ENCODE data around the gene DPP8.

DNA sequence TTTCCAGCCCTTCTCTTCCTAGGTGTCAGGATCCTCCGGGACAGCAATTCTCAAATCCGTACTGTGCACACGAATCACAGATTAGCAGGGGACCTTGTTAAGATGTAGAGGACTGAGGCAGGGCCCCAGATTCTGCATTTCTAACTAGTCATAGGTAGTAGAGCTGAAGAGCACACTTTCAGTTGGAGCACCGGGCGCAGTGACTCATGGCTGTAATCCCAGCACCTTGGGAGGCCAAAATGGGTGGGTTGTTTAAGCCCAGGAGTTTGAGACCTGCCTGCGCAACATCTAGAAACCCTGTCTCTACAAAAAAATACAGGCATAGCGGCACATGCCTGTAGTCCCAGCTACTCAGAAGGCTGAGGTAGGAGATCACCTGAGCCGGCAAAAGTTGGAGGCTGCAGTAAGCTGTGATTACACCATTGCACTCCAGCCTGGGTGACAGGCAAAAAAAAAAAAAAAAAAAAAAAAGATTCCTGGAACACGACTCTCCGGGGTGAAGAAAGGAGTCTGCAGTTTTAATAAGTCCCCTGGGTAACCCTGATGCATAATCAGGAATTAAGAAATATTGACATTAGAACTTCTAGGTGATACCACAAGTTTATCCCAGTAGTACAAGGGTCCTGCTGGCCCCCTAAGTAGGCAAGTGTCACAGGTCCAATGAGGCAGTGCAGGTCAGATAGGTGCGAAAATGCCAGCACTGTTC is 118.3 kb downstream of the DPP8 start:
- TF ChIP-seq, protein P1, sequence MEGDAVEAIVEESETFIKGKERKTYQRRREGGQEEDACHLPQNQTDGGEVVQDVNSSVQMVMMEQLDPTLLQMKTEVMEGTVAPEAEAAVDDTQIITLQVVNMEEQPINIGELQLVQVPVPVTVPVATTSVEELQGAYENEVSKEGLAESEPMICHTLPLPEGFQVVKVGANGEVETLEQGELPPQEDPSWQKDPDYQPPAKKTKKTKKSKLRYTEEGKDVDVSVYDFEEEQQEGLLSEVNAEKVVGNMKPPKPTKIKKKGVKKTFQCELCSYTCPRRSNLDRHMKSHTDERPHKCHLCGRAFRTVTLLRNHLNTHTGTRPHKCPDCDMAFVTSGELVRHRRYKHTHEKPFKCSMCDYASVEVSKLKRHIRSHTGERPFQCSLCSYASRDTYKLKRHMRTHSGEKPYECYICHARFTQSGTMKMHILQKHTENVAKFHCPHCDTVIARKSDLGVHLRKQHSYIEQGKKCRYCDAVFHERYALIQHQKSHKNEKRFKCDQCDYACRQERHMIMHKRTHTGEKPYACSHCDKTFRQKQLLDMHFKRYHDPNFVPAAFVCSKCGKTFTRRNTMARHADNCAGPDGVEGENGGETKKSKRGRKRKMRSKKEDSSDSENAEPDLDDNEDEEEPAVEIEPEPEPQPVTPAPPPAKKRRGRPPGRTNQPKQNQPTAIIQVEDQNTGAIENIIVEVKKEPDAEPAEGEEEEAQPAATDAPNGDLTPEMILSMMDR (IDR thresholded peaks at IDR 0.05): no peak
- TF ChIP-seq POLR2AphosphoS5 (IDR thresholded peaks at IDR 0.05) (no peak), EP300 (IDR thresholded peaks at IDR 0.05) (no peak)
